Ishikawa (cell line): ENCODE data around the gene MCF2L.

ENCODE experiments used
- CEBPB ChIP-seq: IDR thresholded peaks from 2 replicates; pipeline ENCODE4 v1.6.1; 2012
- CREB1 ChIP-seq: IDR thresholded peaks from 2 replicates; pipeline ENCODE4 v1.6.1; 2012; ENCODE audit warnings: low read depth
- NFIC ChIP-seq: IDR thresholded peaks from 2 replicates; pipeline ENCODE4 v1.6.1; 2012
- TAF1 ChIP-seq: IDR thresholded peaks from 2 replicates; pipeline ENCODE4 v1.6.1; 2012; ENCODE audit warnings: low read depth, mild to moderate bottlenecking
- TEAD4 ChIP-seq: IDR thresholded peaks from 2 replicates; pipeline ENCODE4 v1.6.1; 2012
- YY1 ChIP-seq: IDR thresholded peaks from 2 replicates; pipeline ENCODE4 v1.6.1; 2012; ENCODE audit warnings: low read depth
- ZBTB7A ChIP-seq: IDR thresholded peaks from 2 replicates; pipeline ENCODE4 v1.6.1; 2012; ENCODE audit warnings: low read depth
- TF ChIP-seq, protein P1 (sequence below): IDR thresholded peaks from 2 replicates; pipeline ENCODE4 v1.6.1; 2012; ENCODE audit warnings: low read depth, mild to moderate bottlenecking
- TF ChIP-seq, protein P2 (sequence below): IDR thresholded peaks from 2 replicates; pipeline ENCODE4 v1.6.1; 2012

DNA sequence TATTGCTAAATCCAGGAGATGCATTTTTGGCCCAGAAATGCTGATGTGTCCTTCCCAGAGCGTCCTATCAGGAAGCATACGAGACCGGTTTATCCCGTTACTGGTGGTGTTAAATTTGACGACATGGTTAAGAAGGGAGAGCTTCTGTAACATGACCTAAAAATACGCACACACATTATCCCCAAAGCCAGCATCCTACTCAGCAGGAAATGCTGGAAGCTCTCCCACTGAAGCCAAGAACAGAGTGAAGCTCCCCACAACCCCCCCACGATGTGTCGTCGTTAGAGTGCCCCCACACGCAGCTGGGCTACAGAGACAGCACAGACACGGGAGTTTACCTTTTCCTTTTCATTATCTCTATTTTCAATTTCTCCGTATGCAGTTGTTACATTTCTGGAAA is 45.1 kb upstream of the MCF2L start:
- no peak for TF ChIP-seq CREB1
- TF ChIP-seq YY1, result no peak
- TF ChIP-seq, protein P1, sequence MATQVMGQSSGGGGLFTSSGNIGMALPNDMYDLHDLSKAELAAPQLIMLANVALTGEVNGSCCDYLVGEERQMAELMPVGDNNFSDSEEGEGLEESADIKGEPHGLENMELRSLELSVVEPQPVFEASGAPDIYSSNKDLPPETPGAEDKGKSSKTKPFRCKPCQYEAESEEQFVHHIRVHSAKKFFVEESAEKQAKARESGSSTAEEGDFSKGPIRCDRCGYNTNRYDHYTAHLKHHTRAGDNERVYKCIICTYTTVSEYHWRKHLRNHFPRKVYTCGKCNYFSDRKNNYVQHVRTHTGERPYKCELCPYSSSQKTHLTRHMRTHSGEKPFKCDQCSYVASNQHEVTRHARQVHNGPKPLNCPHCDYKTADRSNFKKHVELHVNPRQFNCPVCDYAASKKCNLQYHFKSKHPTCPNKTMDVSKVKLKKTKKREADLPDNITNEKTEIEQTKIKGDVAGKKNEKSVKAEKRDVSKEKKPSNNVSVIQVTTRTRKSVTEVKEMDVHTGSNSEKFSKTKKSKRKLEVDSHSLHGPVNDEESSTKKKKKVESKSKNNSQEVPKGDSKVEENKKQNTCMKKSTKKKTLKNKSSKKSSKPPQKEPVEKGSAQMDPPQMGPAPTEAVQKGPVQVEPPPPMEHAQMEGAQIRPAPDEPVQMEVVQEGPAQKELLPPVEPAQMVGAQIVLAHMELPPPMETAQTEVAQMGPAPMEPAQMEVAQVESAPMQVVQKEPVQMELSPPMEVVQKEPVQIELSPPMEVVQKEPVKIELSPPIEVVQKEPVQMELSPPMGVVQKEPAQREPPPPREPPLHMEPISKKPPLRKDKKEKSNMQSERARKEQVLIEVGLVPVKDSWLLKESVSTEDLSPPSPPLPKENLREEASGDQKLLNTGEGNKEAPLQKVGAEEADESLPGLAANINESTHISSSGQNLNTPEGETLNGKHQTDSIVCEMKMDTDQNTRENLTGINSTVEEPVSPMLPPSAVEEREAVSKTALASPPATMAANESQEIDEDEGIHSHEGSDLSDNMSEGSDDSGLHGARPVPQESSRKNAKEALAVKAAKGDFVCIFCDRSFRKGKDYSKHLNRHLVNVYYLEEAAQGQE, result no peak
- TF ChIP-seq NFIC, result no peak
- TF ChIP-seq CEBPB, result no peak
- TF ChIP-seq ZBTB7A, result no peak
- no peak for TF ChIP-seq TEAD4
- no peak for TF ChIP-seq TAF1
- TF ChIP-seq, protein P2, sequence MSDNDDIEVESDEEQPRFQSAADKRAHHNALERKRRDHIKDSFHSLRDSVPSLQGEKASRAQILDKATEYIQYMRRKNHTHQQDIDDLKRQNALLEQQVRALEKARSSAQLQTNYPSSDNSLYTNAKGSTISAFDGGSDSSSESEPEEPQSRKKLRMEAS, result no peak
